HEK293T (cell line): ENCODE measurements around the gene INTS7.

Source experiments
- CTCF ChIA-PET: fragments of 350-600 bp; formaldehyde crosslinking; extraction: SDS; loops from one replicate; lab custom pipeline; 2021; ENCODE audit warnings: antibody characterized with exemption, inconsistent platforms; lab: Yijun Ruan, JAX
- POLR2A ChIA-PET: fragments of 350-600 bp; formaldehyde crosslinking; extraction: SDS; loops from one replicate; lab custom pipeline; 2020; ENCODE audit warnings: antibody characterized with exemption, inconsistent platforms; lab: Yijun Ruan, JAX
- DNase-seq: peaks from one replicate; pipeline ENCODE4 v3.0.0; 2012; ENCODE audit warnings: mixed read lengths; ENCODE audit errors: extremely low spot score
- ARNT ChIP-seq: fragments of 450-650 bp; IDR thresholded peaks from 2 replicates; pipeline ENCODE4 v1.6.1; 2017; ENCODE audit warnings: mild to moderate bottlenecking
- BHLHE40 ChIP-seq: fragments of 450-650 bp; IDR thresholded peaks from 2 replicates; pipeline ENCODE4 v1.6.1; 2016; ENCODE audit warnings: mild to moderate bottlenecking, moderate library complexity, borderline replicate concordance
- CTBP1 ChIP-seq: fragments of 450-650 bp; IDR thresholded peaks from 2 replicates; pipeline ENCODE4 v1.6.1; 2016; ENCODE audit warnings: borderline replicate concordance
- ELF4 ChIP-seq: fragments of 450-650 bp; IDR thresholded peaks from 2 replicates; pipeline ENCODE4 v1.6.1; 2017; ENCODE audit warnings: antibody characterized with exemption
- FOXA1 ChIP-seq: fragments of 450-650 bp; IDR thresholded peaks from 2 replicates; pipeline ENCODE4 v1.6.1; 2016; ENCODE audit warnings: mild to moderate bottlenecking
- FOXK2 ChIP-seq: fragments of 450-650 bp; IDR thresholded peaks from 2 replicates; pipeline ENCODE4 v1.6.1; 2016; ENCODE audit warnings: mild to moderate bottlenecking
- FOXM1 ChIP-seq: fragments of 450-650 bp; IDR thresholded peaks from 2 replicates; pipeline ENCODE4 v1.6.1; 2017; ENCODE audit warnings: mild to moderate bottlenecking, borderline replicate concordance
- HDGF ChIP-seq: fragments of 450-650 bp; IDR thresholded peaks from 2 replicates; pipeline ENCODE4 v1.6.1; 2017; ENCODE audit warnings: antibody characterized with exemption, borderline replicate concordance
- L3MBTL2 ChIP-seq: fragments of 450-650 bp; conservative IDR thresholded peaks from 2 replicates; pipeline ENCODE4 v1.6.1; 2016; ENCODE audit warnings: mild to moderate bottlenecking
- LEF1 ChIP-seq: fragments of 450-650 bp; IDR thresholded peaks from 2 replicates; pipeline ENCODE4 v1.6.1; 2017; ENCODE audit warnings: mild to moderate bottlenecking, borderline replicate concordance
- NFRKB ChIP-seq: fragments of 450-650 bp; IDR thresholded peaks from 2 replicates; pipeline ENCODE4 v1.6.1; 2016; ENCODE audit warnings: mild to moderate bottlenecking, moderate library complexity
- PKNOX1 ChIP-seq: fragments of 450-650 bp; IDR thresholded peaks from 2 replicates; pipeline ENCODE4 v1.6.1; 2016
- SP1 ChIP-seq: fragments of 450-650 bp; IDR thresholded peaks from 2 replicates; pipeline ENCODE4 v1.6.1; 2017
- SUZ12 ChIP-seq: fragments of 450-650 bp; IDR thresholded peaks from 2 replicates; pipeline ENCODE4 v1.6.1; 2016; ENCODE audit warnings: mild to moderate bottlenecking
- TARDBP ChIP-seq: fragments of 450-650 bp; IDR thresholded peaks from 2 replicates; pipeline ENCODE4 v1.6.1; 2016
- ZNF384 ChIP-seq: fragments of 450-650 bp; IDR thresholded peaks from 2 replicates; pipeline ENCODE4 v1.6.1; 2016

Gene INTS7

GRCh38 chr1:212012034-212012740 lies 23.2 kb downstream of the INTS7 start:
- ChIA-PET CTCF (interaction anchor here (1.5 to 2.0 kb wide), 2 partner anchors 22 to 24 kb away, joined by 7 read pairs; partner anchors contain the start of genes DTL and INTS7), POLR2A (interaction anchor here (1.1 to 1.3 kb wide), 2 partner anchors 19 to 23 kb away, joined by 3 to 9 read pairs; partner anchors contain the start of genes DTL and INTS7)
- peak; percentile 85 for DNase-seq
- no peak for TF ChIP-seq ZNF384
- TF ChIP-seq NFRKB = no peak
- TF ChIP-seq TARDBP = no peak
- TF ChIP-seq HDGF = no peak
- no peak for TF ChIP-seq FOXA1
- TF ChIP-seq PKNOX1 = no peak
- no peak for TF ChIP-seq SP1
- no peak for TF ChIP-seq BHLHE40
- no peak for TF ChIP-seq SUZ12
- TF ChIP-seq L3MBTL2 = no peak
- no peak for TF ChIP-seq LEF1
- no peak for TF ChIP-seq ELF4
- no peak for TF ChIP-seq ARNT
- no peak for TF ChIP-seq FOXK2

GRCh38 chr1:212010004-212010403 lies 25.4 kb downstream of the INTS7 start:
- ChIA-PET POLR2A (interaction anchor here (1.2 kb wide), 1 partner anchor 25 kb away, joined by 6 read pairs; the partner anchor contains the start of genes DTL and INTS7), CTCF (interaction anchor here (1.8 kb wide), 1 partner anchor 25 kb away, joined by 8 read pairs; the partner anchor contains the start of genes DTL and INTS7)
- no peak for DNase-seq
- TF ChIP-seq TARDBP (no peak), ARNT (no peak), SUZ12 (no peak), FOXK2 (no peak), HDGF (no peak), PKNOX1 (no peak), BHLHE40 (no peak), FOXA1 (no peak), L3MBTL2 (no peak), NFRKB (no peak)

GRCh38 chr1:212009561-212009960 lies 25.8 kb downstream of the INTS7 start:
- POLR2A ChIA-PET = interaction anchor here (1.2 kb wide), 1 partner anchor 26 kb away, joined by 6 read pairs; the partner anchor contains the start of genes DTL and INTS7
- DNase-seq = no peak

GRCh38 chr1:212007886-212008285 lies 27.5 kb downstream of the INTS7 start:
- ChIA-PET CTCF (interaction anchor here (0.7 kb wide), 1 partner anchor 15 kb away, joined by 4 read pairs; no protein-coding TSS in a partner anchor), POLR2A (interaction anchor here (1.3 kb wide), 1 partner anchor 28 kb away, joined by 3 read pairs; the partner anchor contains the start of genes DTL and INTS7)
- TF ChIP-seq SUZ12 (no peak), LEF1 (no peak)
- no peak for DNase-seq

More at GRCh38 chr1:212009561-212009960, 25.8 kb downstream of the INTS7 start:
- CTCF ChIA-PET = interaction anchor here (1.8 kb wide), 1 partner anchor 26 kb away, joined by 8 read pairs; the partner anchor contains the start of genes DTL and INTS7
- TF ChIP-seq FOXM1 (no peak), ZNF384 (no peak), SUZ12 (no peak), TARDBP (no peak), BHLHE40 (no peak), SP1 (no peak), CTBP1 (no peak), L3MBTL2 (no peak), ARNT (no peak), HDGF (no peak), PKNOX1 (no peak), LEF1 (no peak), ELF4 (no peak), FOXA1 (no peak)

- POLR2A ChIA-PET = no interaction called here
- no peak for TF ChIP-seq FOXM1
- no peak for TF ChIP-seq ARNT
- no peak for TF ChIP-seq L3MBTL2
- TF ChIP-seq LEF1 = no peak
- TF ChIP-seq CTBP1 = no peak
- TF ChIP-seq FOXK2 = no peak
- TF ChIP-seq NFRKB = no peak
- no peak for TF ChIP-seq HDGF
- TF ChIP-seq ELF4 = no peak
- TF ChIP-seq ZNF384 = no peak
- TF ChIP-seq FOXA1 = no peak
- TF ChIP-seq BHLHE40 = no peak
- no peak for TF ChIP-seq PKNOX1
- no peak for TF ChIP-seq SUZ12
- no peak for TF ChIP-seq SP1
- DNase-seq = no peak
- CTCF ChIA-PET = interaction anchor here (0.7 to 0.8 kb wide), 2 partner anchors 15 to 28 kb away, joined by 3 to 4 read pairs; no protein-coding TSS in a partner anchor
These were observed 28.2 kb downstream of the INTS7 start for GRCh38 chr1:212007178-212007577.
